Activated T-helper 1 cell treated with anti-CD3 and anti-CD28 coated beads, Interleukin-2, amount 50 U/mL, for 16 hours (primary cell): ENCODE results near the gene DNAAF8.
"Not testable (repeated sequence)": the region's sequence is repeated elsewhere in the genome, so short reads cannot be mapped to it uniquely, and the experiment has no call there.

Experiments used
- DNase-seq, 2 donors: peaks; one replicate each; pipeline ENCODE4 v3.0.0-alpha.2; 2020; ENCODE audit warnings: low read depth in 1 of 2, low spot score in 1 of 2

DNAAF8 gene

DNA sequence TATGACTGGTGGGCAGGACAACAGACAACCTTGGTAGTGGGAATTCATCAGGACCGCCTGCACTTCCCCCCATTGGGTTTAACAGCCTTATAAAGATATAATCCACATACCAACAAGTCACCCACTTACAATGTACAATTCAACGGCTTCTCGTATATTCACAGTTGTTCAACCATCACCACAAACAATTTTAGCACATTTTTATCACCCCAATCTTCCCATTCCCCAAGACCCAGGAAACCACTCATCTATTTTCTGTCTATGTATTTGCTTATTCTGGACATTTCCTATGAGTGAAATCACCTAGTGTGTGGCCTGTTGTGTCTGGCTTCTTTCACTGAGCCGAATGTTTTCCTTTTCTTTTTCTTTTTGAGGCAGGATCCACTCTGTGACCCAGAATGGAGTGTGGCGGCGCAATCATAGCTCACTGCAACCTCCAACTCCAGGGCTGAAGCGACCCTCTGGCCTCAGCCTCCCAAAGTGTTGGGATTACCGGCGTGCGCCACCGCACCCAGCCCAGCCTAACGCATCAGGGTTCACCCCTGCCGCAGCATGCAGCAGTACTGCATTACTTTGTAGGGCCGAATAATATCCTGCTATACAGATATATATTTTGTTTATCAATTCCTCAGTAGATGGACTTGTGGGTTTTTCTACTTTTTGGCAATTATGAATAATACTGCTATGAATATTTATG, 11.1 kb upstream of the DNAAF8 start:
- DNase-seq: no peak

DNA sequence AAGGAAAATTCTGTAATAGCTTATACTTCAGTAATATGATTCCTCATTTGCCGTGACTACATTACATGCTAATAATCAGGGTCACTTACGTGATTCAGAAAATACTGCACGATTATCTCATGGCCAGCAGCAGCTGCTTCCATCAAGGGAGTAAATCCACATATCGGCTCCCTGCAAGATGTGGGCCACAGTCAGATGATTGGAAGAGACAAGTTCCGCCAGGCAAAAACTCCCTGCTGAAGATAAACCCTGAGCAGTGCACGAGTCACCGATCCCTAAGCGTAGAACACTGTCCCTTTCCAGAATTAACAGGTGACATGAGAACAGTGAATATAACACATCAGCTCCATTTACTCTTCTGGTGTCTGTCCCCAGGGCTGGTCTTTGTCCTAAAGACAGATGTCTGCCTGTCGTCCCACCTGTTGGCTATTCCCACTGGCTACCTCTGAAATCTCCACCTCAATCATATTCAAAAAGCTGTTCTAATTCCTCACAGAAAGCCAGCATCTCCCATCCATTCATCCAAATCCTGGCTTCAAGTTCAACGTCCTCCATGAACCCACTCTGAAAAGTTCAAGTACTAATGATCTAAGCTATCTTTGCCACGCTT, 9.6 kb upstream of the DNAAF8 start:
- DNase-seq: no peak

DNA sequence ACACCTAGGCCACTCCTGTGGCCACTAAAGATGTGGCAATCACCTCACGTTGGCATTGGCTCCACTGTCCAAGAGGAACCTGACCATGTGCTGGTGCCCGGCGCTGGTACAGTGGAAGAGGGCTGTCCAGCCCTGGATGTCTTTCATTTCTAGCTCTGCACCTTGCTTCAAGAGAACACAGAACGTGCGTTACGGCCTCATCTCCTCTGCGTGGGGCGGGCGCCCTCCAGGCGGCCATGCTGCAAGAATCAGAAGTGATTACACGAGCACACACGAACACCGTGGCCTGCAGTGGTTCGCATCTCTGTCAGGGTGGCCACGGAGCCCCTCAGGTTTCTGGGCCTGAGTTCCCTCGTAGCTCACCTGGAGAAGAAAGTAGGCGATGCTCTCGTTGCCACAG, 7.7 kb upstream of the DNAAF8 start:
- DNase-seq: no peak

DNA sequence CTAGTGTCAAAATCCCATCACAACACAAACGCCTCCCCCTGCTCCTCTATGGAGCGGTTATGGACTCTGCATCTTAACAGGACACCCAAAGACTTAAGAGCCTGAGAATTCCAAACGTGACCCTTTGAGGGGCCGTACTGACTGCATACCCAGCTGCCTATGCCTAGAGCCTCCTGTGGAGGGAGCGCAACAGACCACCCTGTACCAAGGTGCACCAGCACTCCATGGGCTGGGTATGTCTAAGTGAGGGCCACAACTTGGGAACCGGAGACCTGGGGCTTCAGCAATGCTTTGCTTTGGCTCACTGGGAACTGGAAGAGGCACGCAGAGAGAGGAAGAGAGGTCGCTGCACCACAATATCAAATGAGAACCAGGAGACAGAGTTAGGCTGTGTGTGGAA, 5.7 kb upstream of the DNAAF8 start:
- no peak for DNase-seq

DNA sequence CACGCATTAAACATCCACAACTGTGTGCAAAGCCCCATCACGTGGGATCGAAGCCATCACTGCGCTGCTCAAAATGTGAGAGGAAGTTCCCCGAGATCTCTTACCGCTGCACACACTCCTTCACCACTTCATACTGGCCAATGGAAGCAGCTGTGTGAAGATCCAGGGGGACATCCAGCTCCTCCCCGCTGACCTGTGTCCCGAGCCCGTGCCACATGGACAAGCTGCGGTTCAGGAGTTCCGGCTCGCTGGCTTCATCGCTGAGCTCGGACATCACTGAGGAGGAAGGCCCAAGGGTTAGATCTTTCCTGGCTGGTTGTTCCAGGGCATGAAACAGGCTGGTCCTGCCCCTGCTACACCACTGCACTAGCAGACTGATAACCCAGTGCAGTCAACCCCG, 4.5 kb upstream of the DNAAF8 start:
- no peak for DNase-seq

DNA sequence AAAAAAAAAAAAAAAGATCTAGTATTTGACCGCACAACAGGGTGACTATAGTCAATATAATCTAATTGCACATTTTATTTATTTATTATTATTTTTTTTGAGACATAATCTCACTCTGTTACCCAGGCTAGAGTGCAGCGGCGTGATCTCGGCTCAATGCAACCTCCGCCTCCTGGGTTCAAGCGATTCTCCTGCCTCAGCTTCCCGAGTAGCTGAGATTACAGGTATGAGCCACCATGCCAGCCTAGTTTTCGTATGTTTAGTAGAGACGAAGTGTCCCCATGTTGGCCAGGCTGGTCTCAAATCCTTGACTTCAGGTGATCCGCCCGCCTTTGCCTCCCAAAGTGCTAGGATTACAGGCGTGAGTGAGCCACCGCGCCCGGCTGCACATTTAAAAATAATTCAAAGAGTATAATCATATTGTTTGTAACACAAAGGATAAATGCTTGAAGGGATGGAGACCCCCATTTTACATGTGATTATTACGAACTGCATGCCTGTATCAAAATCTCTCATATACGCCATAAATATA, 1.1 kb upstream of the DNAAF8 start:
- DNase-seq: no peak

GRCh38 chr16:4733747-4734062, 632 bp upstream of the DNAAF8 start:
- no peak for DNase-seq

DNA sequence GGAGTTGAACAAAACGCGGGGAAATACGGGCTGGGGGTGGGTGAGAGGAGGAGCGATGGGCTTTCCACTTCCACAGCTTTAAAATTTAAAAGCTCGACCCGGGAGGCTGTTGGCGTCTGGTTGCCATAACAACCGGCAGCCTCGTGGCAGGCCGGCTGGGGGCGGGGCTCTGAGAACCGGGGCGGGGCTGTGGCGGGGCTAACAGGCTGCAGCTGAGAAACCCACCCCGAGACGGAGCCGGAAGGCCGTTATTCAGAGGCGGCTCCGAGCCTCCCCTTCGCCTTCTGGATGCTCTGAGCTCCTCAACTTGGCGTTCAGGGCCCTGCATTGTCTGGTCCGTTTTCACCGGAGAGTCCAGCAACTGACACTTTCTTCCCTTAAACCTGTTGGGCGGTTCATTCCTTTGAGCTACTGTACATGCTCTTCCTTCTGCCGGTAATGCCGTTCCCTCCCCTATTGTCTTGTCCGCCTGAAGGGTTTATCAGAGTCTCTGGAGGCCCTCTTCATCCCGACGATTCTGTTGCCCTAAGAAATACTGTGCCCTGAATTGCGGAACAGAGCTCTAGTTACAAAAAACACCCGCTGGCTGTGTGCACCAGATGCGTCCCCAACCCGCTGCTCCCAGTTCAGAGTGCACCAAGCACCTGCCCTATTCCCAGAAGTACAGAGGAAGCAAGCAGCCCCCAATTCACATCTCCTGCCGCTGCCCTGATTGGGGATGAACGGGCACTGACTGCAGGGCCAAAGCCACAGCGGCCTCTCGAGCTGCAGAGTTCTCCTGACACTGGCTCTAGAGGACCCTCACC, 596 bp downstream of the DNAAF8 start:
- peak; percentile 86 to 92 for DNase-seq

- DNase-seq: no peak
Observed at GRCh38 chr16:4736546-4736945, 2.2 kb downstream of the DNAAF8 start.

DNA sequence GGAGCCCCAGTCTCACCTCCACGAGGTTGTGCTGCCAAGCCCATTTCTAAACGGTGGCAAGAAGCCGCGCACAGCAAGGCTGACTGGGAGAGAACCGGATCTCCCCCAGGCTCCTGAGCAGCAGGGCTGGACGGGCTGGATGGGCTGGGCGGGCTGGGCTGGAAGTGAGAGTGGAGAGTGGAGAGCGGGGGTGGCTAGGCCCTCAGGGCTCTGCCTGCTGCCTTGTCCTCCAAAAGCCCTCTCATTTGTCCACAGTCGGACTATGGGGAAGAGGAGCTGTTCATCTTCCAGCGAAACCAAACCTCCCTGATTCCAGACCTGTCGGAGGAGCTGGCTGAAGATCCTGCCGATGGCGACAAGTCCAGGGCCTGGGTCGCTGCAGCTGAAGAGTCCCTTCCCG, 3.2 kb downstream of the DNAAF8 start:
- no peak for DNase-seq

- DNase-seq: not testable (repeated sequence)
Observed at GRCh38 chr16:4738370-4738769, 4.0 kb downstream of the DNAAF8 start.

DNA sequence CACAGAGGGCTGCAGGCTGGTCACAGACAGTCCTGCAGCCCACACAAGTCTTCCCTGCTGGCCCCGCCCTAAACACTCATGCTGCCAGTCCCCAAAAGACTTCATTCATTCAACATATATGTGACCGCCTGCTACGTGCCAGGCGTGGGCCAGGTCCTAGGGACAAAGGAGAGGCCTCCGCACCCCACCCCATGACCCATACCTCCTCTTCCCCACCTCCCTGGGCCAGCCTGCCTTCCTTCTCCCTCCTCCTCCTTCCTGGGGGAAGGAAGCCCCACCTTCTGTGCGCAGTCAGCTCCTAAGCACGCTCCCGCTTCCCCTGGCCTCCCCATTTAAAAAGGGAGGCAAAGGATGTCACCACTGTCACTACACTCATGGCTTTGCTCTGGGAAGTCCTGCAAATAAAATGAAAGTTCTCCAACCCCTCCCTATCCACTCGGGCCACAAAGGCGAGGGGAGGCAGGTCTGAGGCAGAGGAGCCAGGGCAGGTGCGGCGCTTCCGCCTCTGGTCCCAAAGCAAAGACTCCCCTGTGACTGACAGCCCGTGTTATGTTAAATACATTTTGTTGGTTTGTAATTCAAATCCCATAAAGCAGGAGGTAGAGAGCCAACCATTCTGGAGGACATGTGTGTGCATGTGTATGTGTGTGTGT, 9.0 kb downstream of the DNAAF8 start:
- DNase-seq: no peak

DNA sequence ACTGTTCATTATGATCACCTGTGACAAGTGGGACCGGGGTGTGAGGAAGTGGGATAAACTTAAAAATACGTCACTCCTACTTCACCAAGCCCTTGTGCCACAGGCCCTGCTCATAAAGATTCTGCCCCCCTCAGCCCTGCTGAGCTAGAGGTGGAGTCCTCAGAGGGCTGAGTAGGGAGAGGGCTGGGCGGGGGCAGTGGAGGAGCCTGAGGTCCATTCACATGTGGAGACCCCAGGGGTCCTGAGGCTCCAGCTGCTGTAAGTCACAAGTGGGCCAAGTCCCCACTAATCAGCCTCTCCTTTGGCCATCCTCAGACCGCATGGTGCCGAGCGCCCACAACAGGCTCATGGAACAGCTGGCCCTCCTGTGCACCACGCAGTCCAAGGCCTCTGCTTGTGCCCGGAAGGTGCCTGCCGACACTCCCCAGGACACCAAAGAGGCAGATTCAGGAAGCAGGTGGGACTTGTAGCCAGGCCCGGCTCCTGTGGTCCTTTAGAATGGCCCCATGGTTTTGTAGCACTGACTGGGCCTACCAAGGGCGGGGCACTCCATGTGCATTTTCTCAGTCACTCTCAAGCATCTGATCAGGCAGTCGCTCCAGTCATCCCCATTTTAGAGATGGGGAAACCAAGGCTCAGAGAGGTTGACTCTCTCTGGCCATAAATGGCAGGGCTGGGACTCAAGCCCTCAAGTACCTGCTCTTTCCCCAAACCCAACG, 10.4 kb downstream of the DNAAF8 start:
- DNase-seq: no peak

GRCh38 chr16:4745274-4745569, 10.9 kb downstream of the DNAAF8 start:
- no peak for DNase-seq

- DNase-seq: no peak
Observed at GRCh38 chr16:4746215-4746614, 11.9 kb downstream of the DNAAF8 start.

GRCh38 chr16:4746991-4747574, 12.7 kb downstream of the DNAAF8 start:
- no peak for DNase-seq

GRCh38 chr16:4747906-4748681, 13.8 kb downstream of the DNAAF8 start:
- DNase-seq: no peak

DNA sequence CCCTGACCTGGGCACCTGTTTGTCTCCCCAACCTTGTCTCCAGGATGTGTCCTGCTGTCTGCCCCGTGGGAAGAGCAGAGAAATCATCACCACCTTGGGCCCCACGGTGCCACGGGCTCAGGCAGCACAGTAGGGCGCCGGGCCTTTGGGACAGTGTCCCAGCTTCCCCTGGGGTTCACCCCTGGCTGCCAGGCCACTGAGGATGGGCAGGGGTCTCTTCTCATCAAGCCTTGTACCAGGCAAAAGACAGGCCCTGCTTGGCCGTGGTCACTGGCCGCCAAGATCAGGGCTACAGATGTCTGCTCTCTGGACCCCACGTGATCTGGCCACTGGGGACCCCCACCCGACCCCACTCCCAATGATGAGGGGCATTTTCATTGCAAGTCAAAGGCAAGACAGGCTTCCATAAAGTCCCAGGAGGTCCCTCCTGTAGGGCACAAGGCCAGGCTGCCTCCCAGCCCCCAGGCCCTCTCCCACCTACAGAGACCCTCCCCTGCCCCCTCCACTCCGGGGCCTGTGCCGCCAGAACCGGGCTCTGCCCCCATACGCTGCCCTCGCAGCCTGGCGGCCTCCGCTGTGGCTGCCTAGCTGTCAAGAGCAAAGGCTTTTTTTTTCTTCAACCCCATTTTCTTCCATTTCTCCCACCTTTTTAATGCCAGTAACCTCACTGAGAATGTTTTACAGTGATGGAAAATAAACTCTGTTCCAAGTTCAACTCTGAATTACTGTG, 14.5 kb downstream of the DNAAF8 start:
- DNase-seq: no peak

GRCh38 chr16:4749700-4750257, 15.4 kb downstream of the DNAAF8 start:
- no peak for DNase-seq
